SKM-1 treated with dmso at 0.1 percent for 144 hours (cell line): ENCODE data around the gene MYO10.
"Not testable (repeated sequence)": the region's sequence is repeated elsewhere in the genome, so short reads cannot be mapped to it uniquely, and the experiment has no call there.

Source experiments
- DNase-seq: peaks from one replicate; lab custom pipeline; 2025; ENCODE audit not compliant: unreplicated experiment; lab: John Stamatoyannopoulos, UW

Gene MYO10

DNA sequence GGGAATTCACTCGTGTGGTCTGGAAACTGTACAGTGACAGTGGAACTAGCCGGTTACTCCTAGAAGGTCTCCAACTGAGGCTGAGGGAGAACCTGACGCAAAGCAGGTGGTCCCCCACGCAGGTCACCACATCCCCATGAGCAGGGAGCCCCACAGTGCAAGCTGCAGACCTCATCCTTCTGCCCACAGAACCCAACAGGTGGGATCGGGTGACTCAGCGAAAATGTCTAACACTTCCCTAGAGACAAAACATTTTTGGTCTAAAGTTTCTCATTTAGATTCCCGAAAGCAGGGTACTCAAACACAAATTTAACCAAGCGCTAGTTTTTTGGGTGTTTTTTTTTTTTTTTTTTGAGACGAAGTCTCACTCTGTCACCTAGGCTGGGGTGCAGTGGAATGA, 256.9 kb downstream of the MYO10 start:
- DNase-seq = no peak

DNA sequence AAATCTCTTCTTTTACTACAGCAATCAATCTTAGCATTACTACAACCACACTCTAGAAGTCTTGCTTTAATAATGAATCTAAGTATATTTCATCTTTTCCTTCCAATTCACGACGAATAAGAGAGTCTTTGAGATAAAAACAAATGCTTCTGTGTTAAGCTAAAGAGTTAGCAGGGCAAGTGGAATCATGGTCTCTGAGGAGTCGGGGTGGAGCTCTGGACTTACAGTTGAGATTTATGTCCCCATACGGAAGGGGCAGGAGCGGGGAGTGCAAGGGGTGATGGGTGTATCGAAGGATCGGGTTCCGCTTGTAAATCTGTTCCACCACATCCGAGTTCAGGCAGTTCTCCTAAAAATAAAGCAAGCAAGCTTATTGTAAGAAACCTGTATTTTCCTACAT, 260.3 kb downstream of the MYO10 start:
- DNase-seq = no peak

DNA sequence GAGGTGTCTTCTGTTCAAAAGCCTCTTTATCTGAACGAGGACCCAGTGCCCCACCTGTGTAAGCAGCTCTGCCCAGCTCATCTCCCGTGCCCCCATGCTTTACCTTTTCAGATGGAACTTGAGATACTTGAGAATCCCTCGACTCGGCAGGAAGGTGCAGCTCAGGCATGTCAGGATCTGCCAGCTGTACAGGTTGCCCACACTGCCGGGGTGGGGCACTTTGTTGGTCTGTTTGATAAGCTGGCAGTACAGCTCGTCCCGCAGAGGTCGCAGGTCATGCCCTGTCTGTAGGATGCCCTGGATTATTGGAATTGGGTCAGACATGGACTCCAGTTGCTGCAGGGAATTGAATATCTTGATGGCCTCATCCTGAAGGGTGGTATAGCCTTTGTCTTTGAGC, 261.3 kb downstream of the MYO10 start:
- DNase-seq = no peak

DNA sequence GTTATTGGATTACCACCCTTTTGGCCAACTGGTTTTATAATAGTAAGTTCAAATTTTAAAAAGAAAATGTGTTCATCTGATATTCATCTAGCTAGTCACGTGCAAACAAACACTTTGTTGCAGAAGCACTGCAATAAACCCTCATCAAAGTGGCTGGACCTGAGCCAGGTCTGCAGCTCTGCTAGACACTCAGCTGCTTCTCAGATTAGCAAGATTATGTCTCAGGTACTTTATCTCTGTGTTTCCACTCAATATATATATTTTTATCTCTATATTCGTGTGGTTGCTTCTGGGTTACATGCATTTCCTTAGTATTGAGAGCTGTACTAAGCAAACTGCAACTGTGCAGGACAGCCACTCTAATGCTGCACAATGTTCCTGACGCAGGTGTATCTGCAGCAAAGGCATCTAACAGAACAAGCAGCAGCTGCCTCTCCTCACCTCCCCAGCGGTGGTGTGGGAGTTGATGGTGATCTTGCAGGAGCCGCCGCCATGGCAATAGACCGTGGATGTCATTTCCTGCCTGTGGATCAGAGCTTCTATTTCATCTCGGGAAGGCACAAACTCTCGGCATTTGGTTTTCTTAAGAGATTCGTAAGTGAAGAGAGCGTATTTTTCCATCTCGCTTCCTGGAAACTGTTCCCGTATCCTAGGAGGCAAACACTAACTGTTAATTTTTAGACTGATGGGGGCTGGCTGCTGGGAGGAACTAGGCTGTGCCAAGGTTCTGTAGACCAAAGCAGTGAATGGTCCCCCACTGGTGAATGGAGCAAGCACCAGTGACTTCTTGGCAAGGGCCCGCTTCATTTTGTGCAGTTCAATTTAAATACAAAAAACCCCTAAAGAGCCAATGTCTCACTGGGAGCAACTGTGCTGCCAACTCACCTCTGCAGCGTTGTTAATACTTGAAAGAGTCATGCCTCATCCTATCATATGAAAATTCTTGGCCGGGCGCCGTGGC, 262.6 kb downstream of the MYO10 start:
- DNase-seq = no peak

DNA sequence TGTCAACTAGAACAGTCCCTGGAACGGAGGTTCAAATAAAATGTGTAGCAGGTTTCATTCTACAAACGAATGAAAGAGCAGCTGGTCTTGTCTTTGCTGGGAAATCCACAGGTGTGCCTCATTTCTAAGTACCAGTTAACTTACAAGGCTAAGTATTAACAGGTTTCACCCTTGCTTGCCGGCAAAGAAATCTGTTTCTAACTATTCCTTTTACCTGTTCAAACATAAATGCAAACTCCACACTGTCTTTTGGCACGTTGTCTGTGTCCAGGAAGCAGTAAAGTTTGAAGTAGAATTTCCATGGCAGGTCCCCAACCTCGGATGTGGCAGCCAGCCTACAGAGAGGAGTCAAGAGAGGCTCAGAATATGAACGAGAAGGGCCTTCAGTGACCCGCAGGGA, 264.9 kb downstream of the MYO10 start:
- DNase-seq = no peak

DNA sequence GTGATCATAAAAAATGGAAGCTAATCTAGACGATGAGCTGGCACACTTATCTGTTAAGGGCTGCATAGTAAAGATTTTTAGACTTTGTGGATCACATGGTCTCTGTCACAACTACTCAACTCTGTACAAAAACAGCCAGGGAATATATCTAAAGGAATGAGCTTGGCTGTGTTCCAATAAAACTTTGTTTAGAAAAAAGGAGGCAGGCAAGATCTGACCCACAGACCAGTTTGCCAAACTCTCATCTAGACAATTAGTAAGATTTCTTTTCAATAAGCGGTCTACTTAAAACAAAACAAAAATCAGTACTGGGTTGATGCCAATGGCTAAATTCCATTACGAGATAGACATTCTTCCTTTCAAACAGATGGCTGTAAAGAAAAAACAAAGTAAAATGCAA, 266.3 kb downstream of the MYO10 start:
- no peak for DNase-seq

DNA sequence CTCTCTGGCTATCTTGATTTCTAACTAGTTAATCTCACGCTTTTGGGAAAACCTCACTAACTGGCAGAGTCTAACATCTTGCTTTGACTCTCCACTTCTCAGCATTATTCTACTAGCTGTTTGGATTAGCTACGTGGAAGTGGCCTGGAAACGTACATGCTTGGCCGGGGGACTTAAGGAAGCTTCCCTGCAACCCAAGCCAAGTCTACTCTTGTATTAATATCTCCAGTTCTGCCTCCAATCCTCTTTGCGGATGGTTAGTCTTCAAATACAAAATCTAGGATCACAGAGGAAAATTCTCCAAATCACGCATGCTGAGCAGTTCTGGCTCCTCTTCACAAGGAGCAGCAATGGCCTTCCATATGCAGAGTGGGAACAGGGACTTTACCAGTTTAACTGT, 267.5 kb downstream of the MYO10 start:
- DNase-seq = no peak

DNA sequence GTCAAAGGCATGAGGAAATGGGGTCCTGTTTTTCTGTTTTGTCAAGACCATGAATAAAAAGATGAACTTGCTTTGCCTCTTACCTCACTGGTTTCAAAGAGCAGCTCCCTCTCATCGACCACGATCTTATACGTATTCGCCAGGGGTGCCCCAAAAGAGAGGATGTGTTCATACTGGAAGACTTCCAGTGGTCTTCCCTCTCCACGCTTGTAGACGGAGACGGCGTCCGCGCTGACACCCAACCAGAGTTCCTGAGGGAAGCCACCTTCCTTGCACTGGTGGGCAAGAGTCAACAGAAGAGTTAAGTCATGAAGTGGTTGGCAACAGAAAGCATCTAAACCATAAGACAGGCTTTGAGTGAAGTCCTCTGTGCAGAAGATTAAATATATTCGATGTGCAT, 267.9 kb downstream of the MYO10 start:
- no peak for DNase-seq

DNA sequence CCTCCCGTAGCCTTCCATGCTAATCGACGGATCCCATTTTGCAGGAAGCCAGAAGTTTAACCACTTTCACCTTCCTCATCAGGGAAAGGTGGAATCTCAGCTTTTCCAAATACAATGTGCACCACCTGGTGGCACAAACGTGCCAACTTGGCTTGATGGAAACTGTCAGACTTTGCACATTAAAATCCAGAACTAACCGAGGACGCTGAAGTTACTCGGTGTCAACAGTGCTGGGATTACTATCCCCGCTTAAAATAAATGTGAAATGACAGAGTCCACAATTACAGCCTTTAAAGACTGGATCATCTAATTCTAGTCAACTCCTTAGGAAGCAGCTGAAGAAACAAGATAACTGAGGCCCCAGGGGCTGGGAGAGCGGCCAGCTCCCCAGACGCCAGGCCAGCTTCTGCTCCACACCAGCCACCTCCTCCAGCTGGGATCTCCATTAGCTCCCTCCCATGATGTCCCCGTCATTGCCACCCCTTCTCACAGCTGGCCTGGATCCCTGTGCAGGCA, 269.1 kb downstream of the MYO10 start:
- no peak for DNase-seq

DNA sequence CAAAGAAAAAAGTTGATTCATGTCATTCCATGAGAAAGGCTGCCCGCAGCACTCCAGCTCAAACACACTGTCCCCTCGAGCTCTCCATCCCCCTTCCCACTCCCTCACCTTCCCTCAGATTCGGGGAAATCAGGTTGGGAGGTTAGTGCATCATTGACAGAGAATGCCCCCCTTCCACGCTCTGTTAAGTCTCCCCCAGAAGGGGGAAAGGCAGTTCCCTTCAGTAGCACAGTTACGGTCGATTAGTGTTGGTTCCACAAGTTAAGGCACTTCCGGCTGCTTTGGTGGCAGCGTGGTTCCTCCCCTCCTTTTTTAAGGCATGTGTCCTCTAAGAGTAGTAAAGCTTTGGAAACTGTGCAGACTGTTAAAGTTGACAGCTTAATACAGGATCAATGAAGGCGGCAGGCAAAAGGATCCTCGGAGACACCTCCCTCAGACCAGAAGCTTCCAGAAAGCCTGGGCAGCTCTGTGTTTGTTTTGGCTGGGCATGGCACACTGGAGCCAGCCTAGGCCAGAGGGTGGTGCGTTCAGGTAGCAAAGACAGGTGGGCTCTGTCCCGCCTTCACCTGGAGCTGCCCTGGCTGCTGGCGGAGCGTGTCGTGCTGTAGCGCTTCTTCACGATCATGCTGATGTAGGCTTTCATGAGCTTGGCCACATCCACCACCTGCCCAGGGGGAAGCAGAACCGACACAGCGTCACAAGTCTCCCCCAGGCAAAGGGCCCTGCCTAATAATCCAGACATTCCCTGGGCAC, 269.8 kb downstream of the MYO10 start:
- no peak for DNase-seq

DNA sequence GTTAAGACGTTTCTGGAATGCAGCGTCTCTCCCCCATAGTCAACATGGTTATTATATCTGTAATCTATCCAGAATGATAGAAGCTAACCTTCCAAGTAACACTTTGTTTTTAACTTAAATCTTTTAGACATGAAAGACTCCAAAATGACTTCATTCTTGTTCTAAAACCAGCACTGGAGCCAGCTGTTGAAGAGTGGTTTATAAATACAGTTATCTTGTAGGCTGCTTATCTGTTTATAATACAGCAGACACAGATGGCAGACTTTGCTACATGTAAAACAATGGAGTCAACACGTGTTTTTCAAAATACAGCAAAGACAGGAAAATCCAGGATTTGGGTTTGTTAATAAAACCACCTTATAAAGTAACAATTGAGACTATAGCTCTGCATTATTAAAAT, 270.5 kb downstream of the MYO10 start:
- DNase-seq = no peak

DNA sequence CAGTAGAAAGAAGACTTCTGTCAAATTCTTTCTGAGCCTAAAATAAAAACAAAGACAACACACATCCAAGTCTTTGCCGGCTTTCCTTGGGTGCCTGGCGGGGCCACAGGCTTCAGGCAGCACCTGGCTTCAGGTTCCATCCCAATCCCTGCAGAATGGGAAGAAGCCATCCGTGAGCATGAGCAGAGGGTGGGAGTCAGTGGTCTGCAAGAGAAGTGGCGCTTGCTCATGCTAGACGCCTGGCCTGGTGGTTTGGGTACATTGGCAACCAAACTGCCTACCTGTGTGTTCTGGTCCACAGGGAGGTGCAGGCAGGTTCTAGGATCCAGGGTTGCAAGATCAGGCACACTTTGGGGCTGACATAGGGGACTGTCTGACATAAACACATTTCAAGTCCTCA, 271.7 kb downstream of the MYO10 start:
- DNase-seq = no peak

DNA sequence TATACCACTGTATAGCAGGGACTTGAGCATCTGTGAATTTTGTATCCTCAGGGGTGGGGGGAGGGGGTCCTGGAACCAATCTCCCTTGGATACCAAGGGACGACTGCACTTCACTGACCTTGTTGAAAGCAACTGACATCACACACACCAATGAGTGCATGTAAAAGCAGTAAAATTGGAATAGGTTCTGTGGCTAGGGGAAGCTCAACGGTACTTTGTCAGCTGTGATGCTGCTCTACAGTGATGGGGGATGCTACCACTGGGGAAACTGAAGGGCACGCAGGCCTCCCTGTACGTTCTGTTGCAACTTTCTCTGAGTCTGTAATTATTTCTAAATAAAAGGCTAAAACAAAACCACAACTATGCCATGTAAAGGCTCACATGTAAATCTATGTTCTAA, 272.2 kb downstream of the MYO10 start:
- no peak for DNase-seq

DNA sequence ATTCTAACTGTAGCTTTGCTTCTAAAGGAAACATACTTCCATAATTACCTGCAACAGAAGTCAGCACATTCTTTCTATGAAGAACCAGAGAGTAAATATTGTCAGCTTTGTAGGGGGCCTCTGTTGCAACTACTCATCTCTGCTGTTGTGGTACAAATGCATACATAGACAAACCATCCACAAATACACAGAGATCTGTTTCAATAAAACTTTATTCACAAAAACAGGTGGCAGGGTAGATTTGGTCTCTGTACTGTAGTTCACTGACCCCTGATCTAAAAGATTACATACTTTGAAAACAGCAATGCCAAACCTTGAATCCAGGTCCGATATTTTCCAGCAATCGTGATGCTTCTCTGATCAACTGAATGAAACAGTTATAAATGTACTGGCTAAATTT, 274.4 kb downstream of the MYO10 start:
- DNase-seq = no peak

DNA sequence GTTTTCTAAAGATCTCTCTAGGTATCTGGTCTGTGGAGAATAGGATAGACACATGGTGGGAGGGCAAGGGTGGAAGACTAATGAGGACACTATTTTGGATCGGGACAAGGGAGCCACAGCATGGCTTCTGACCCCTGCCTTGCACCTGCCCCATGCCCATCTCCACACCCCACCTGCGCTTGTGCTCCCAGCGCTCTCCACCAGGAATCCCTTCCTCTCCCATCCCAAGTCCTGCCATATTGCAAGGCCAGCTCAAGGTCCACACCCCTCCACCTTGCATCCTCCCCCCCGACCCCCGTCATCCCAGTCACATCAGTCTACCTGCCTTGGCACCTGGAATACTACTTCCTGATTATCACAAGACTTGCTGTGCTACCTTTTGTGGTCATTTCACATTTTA, 275.1 kb downstream of the MYO10 start:
- no peak for DNase-seq

DNA sequence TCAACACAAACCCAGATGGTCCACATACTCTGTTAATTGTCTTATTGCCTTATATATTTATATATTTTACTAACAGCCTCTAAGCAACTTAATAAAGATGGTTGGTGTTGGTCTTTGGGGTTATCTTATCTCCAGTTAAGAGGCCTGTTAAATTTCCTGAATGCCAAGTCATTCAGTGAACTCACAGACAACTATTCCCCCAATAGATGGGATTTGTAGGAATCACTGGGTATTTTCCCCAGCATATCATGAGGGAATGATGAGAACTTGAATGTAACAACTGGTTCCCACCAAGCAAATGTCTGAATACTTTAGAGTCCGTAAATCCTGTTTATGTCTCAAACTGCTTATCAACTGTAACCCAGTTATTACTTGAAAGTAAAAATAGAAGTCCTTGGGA, 276.6 kb downstream of the MYO10 start:
- DNase-seq = no peak

DNA sequence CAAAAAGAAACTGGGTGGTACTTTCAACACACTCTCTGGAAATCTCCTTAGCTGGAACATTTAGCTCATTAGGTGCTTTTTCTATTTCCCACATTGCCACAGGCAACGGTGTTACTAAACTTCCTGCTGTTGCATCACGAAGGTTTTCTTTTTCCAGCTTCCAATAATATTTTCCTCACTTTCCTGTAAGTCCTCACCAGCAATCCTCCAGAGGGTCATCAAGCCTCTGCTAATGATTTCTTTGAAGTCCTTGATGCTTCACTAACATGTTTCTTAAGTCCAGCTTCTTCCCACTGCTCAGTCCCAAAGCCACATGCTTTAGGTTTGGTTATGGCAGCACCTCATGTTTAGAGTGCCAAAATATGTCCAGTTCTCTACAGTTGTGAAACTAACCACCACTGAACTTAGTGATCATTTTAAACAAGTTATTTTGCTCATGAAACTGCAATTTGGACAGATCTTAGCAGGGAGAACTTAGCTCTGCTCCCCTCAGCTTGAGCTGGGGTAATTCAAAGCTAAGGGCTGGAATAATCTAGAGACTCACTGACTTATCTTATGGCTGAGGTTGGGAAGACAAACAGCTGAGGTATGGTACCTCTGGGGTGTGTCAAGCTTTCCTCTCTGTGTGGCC, 279.4 kb downstream of the MYO10 start:
- DNase-seq = no peak

DNA sequence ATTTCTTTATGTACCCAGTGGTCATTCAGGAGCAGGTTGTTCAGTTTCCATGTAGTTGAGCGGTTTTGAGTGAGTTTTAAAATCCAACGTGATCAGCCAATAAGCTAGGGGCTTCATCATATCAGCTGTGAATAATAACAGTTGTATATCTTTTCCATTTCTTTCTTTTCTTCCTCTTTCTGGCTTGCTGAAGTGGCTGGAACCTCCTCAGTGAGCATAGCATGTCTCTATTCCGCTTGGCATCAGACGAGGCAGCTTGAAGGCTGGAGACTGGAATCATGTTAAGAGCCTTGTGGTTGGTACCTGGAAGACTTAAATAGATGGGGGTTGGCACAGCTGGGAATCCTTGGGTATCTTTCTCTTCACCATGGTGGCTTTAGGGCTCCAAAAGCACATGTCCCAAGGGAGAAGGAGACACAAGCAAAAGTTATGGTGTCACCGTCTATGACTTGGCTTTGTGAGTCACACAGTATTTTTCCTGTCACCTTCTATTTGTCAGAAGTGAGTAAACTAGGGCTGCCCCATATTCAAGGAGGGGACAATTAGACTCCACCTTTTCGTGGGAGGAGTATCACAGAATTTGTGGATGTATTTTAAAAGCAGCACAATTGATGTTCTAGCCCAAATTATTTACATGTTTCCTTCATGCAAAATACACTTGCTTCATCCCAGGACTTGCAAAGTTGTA, 281.3 kb downstream of the MYO10 start:
- DNase-seq = no peak

DNA sequence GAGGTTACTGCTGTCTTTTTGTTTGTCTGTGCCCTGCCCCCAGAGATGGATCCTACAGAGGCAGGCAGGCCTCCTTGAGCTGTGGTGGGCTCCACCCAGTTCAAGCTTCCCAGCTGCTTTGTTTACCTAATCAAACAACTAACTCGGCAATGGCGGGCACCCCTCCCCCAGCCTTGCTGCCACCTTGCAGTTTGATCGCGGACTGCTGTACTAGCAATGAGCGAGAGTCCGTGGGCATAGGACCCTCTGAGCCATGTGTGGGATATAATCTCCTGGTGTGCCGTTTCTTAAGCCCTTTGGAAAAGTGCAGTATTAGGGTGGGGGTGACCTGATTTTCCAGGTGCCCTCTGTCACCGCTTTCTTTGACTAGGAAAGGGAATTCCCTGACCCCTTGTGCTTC, 287.3 kb downstream of the MYO10 start:
- not testable (repeated sequence) for DNase-seq

DNA sequence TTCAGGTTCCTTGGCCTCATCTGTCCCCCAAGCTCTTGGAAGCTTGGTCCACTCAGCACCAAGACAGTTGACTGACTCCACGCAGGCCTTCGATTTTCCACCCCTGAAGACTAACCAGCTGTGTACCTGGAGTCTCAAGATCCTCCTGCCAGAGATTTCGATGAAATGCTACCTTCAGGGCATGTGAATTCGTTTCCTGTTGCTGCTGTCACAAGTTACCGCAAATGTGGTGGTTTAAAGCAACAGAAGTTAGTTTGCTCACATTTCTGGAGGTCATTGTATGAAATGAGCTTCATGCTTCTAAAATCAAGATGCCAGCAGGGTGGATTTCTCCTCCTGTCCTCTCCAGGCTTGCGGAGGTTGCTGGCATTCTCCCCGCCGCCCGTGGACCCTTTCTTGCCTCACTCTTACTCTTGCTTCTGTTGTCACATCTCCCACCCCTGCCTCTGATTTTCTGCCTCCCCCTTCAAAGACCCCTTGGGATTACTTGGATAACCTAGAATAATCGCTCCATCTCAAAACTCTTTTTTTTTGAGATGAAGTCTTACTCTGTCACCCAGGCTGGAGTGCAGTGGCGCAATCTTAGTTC, 291.7 kb downstream of the MYO10 start:
- no peak for DNase-seq

DNA sequence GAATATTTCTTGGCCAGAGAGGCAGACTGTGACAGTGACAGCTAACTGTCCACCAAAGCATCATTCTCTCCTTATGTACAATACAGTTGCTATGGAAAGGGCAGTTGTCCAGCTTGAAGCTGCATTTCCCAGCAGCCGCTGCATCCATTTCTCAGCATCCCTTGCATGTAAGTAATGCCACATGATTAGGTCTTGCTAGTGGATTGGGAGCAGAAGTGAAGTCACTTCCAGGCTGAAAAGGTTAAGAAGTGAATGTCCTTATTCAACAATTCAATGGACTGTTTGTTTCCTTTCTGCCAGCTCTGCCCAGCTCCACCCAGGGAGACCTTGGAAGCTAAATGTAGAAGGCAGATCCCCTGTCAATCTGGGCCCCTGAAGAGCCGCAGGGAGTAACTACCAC, 293.2 kb downstream of the MYO10 start:
- DNase-seq = no peak
